GM19099 (cell line): ENCODE results near the gene ZFP69B.

ENCODE experiments used
- POLR2A ChIP-seq: IDR thresholded peaks from 3 replicates; pipeline ENCODE4 v1.6.1; 2011; ENCODE audit warnings: low read depth; ENCODE audit not compliant: insufficient read length; ENCODE audit errors: extremely low read depth

ZFP69B gene

GRCh38 chr1:40476924-40477677 lies 26.8 kb downstream of the ZFP69B start, which contains the start of gene ZFP69:
Gene ZFP69, plus strand, starts transcription at chr1:40477290. Its CDS starts 2,072 bp downstream, at chr1:40479362.
- peak; percentile 83 for TF ChIP-seq POLR2A

GRCh38 chr1:40477678-40478053 lies 27.4 kb downstream of the ZFP69B start:
- no peak for TF ChIP-seq POLR2A

- TF ChIP-seq POLR2A = no peak
These were observed 28.0 kb downstream of the ZFP69B start for GRCh38 chr1:40478276-40478675.

GRCh38 chr1:40479156-40479555 lies 28.9 kb downstream of the ZFP69B start:
- TF ChIP-seq POLR2A = no peak

GRCh38 chr1:40495315-40495903 lies 45.1 kb downstream of the ZFP69B start:
- TF ChIP-seq POLR2A = no peak

- no peak for TF ChIP-seq POLR2A
These were observed 57.7 kb downstream of the ZFP69B start for GRCh38 chr1:40507973-40508372.

- peak; percentile 92 for TF ChIP-seq POLR2A
These were observed 58.4 kb downstream of the ZFP69B start, which contains the start of gene EXO5 for GRCh38 chr1:40508375-40509341. Gene EXO5, plus strand, starts transcription at chr1:40508767. Its CDS starts 5,778 bp downstream, at chr1:40514545.
